Stomach (tissue), 9 donors: Measurements from ENCODE around the gene NAXE. TPM values are rescaled to one million over a fixed set of nuclear protein-coding genes. Genes with fewer than 3 reads are reported as not detected.
"Not testable (repeated sequence)": the region's sequence is repeated elsewhere in the genome, so short reads cannot be mapped to it uniquely, and the experiment has no call there.

Experiments used
- DNase-seq, 2 donors: peaks; one replicate each; pipeline versions ENCODE4 v3.0.0 to v3.0.0-alpha.2; 2013 to 2019
- H3K27ac ChIP-seq, 5 donors: fragments of 200-600 bp in 4 of 5; sonication (generic) in 4 of 5; one replicate each; pipeline ENCODE4 v1.5.1; 2013 to 2019; ENCODE audit warnings: mild to moderate bottlenecking in 1 of 5, moderate library complexity in 1 of 5
- H3K27me3 ChIP-seq, 3 donors: fragments of 200-600 bp; sonication (generic); one replicate each; pipeline ENCODE4 v1.5.1; 2017 to 2019; ENCODE audit warnings: mixed run types in 1 of 3
- H3K36me3 ChIP-seq, 4 donors: fragments of 200-600 bp; sonication (generic); 1 replicate in 3 of 4; 2 replicates in 1 of 4; pipeline ENCODE4 v1.5.1; 2016 to 2019
- H3K4me1 ChIP-seq, 4 donors: fragments of 200-600 bp; sonication (generic); one replicate each; pipeline ENCODE4 v1.5.1; 2016 to 2019
- H3K4me3 ChIP-seq, 4 donors: fragments of 200-600 bp; sonication (generic) in 3 of 4; one replicate each; pipeline ENCODE4 v1.5.1; 2016 to 2019; ENCODE audit warnings: mild to moderate bottlenecking in 1 of 4
- H3K9me3 ChIP-seq, 4 donors: fragments of 200-600 bp; sonication (generic); one replicate each; pipeline ENCODE4 v1.5.1; 2016 to 2019
- EP300 ChIP-seq: sonication (generic); formaldehyde crosslinking; IDR thresholded peaks from one replicate; pipeline ENCODE4 v1.6.1; 2017; ENCODE audit warnings: antibody characterized with exemption
- POLR2A ChIP-seq, 4 donors: fragments of 450-650 bp; IDR thresholded peaks; one replicate each; pipeline ENCODE4 v1.6.1; 2016; ENCODE audit warnings: antibody characterized with exemption in 4 of 4, control low read depth in 2 of 4, mild to moderate bottlenecking in 1 of 4, moderate library complexity in 1 of 4
- POLR2AphosphoS5 ChIP-seq, 3 donors: sonication (generic); formaldehyde crosslinking; IDR thresholded peaks; one replicate each; pipeline ENCODE4 v1.6.1; 2016; ENCODE audit warnings: antibody characterized with exemption in 3 of 3
- WGBS, 5 donors: extraction: QIAGEN DNeasy Blood & Tissue Kit in 3 of 5; methylation state at CpG; one replicate each; pipeline versions ENCODE4 v1.1.5 to v1.1.7; 2013 to 2018; 5-methylcytosine and 5-hydroxymethylcytosine counted together
- intact Hi-C: fragments of 100-400 bp; cut with DNase I; formaldehyde crosslinking; loops from one replicate; pipeline ENCODE4 v1.15.1; 2023; ENCODE audit warnings: low total_unique reads
- polyA plus RNA-seq, 3 donors: library from polyadenylated mRNA; stranded (reverse); fragments of 200-250 nt; gene quantifications; one replicate each; pipeline ENCODE4 v1.2.3, GENCODE V29; 2013
- total RNA-seq, 5 donors: library from RNA; depleted of rRNA; stranded (reverse); fragments of >200 nt; gene quantifications; one replicate each; pipeline versions ENCODE4 v1.1.0 to v1.2.3, GENCODE V29; 2014 to 2016
- TF ChIP-seq, protein P1 (sequence below), 7 experiments: fragments of 450-650 bp in 4 of 7; fragments of 200-600 bp in 3 of 7; sonication (generic) in 3 of 7; IDR thresholded peaks; one replicate each; pipeline ENCODE4 v1.5.1; 2016 to 2019; ENCODE audit warnings: antibody characterized with exemption in 7 of 7, control low read depth in 2 of 7, mild to moderate bottlenecking in 1 of 7
- donor health status: healthy with polysubstance abuse.
- donor health status: Bipolar disorder and iron deficiency.
- donor health status: healthy.

The NAXE gene
- total and polyA plus RNA-seq, 8 donors, result 46.1 to 84.9 (median 69.9) TPM

- 0 to 2% (median 1%) methylated on average over 20 to 45 of the region's 45 CpGs for WGBS, 5 donors
- intact Hi-C loops, result no loop called here
- DNase-seq, result peak; percentile 61 to 81
- TF ChIP-seq POLR2A (IDR thresholded peaks at IDR 0.05) (no peak), POLR2AphosphoS5 (IDR thresholded peaks at IDR 0.05) (no peak), EP300 (no peak)
- TF ChIP-seq, protein P1, sequence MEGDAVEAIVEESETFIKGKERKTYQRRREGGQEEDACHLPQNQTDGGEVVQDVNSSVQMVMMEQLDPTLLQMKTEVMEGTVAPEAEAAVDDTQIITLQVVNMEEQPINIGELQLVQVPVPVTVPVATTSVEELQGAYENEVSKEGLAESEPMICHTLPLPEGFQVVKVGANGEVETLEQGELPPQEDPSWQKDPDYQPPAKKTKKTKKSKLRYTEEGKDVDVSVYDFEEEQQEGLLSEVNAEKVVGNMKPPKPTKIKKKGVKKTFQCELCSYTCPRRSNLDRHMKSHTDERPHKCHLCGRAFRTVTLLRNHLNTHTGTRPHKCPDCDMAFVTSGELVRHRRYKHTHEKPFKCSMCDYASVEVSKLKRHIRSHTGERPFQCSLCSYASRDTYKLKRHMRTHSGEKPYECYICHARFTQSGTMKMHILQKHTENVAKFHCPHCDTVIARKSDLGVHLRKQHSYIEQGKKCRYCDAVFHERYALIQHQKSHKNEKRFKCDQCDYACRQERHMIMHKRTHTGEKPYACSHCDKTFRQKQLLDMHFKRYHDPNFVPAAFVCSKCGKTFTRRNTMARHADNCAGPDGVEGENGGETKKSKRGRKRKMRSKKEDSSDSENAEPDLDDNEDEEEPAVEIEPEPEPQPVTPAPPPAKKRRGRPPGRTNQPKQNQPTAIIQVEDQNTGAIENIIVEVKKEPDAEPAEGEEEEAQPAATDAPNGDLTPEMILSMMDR (IDR thresholded peaks at IDR 0.05), result peak in 5 of 7 experiments; percentile 38 to 84 (median 70)
- Histone ChIP-seq H3K4me1 (peaks cover 23 to 27% (median 26%) of the 10 kb centered on the region in 4 donors), H3K4me3 (peak overlapping the region; percentile 34 to 54 (median 36)), H3K9me3 (no peaks in the 10 kb centered on the region), H3K36me3 (no peaks in the 10 kb centered on the region), H3K27ac (peak overlapping the region in 1 of 5 donors; percentile 24), H3K27me3 (peaks cover 21 to 97% (median 60%) of the 10 kb centered on the region in 3 donors)
Observed at GRCh38 chr1:156625436-156626078, 34.0 kb downstream of the NAXE start.

DNA sequence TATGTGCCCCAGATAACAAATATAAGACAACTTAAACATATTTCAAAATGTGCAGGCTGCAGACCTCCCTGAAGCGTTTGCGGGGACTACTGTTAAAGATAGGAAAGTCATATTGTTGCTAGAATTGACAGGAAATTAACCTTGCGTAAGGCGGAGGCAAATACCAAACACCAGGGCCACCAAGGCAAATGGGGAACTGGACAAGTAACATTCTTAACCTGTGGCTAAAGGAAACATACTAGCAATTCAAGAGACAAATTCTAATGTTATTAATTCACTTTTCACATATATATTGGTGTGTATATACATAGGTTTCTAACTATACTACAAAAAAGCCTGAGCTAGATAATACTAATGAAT lies 34.5 kb downstream of the NAXE start:
- peak overlapping the region in 1 of 4 donors; percentile 54 for H3K4me3 ChIP-seq
- DNase-seq, result no peak
- H3K9me3 ChIP-seq, result no peaks in the 10 kb centered on the region
- H3K27me3 ChIP-seq, result peaks cover 21 to 97% (median 63%) of the 10 kb centered on the region in 3 donors
- no peaks in the 10 kb centered on the region for H3K36me3 ChIP-seq
- intact Hi-C loops, result no loop called here
- no peak overlapping the region for H3K27ac ChIP-seq
- WGBS, 5 donors, result 39 to 46% (median 43%) methylated on average over 4 of the region's 4 CpGs
- H3K4me1 ChIP-seq, result peaks cover 23 to 27% (median 26%) of the 10 kb centered on the region in 4 donors
- TF ChIP-seq EP300 (no peak), POLR2A (IDR thresholded peaks at IDR 0.05) (no peak), POLR2AphosphoS5 (IDR thresholded peaks at IDR 0.05) (no peak)
- TF ChIP-seq, protein P1 (IDR thresholded peaks at IDR 0.05), result no peak

- intact Hi-C loops, result no loop called here
- Histone ChIP-seq H3K4me1 (peaks cover 23 to 27% (median 26%) of the 10 kb centered on the region in 4 donors), H3K27ac (no peak overlapping the region), H3K36me3 (no peaks in the 10 kb centered on the region), H3K4me3 (no peak overlapping the region), H3K27me3 (peaks cover 21 to 97% (median 59%) of the 10 kb centered on the region in 3 donors), H3K9me3 (no peaks in the 10 kb centered on the region)
- TF ChIP-seq EP300 (no peak), POLR2A (IDR thresholded peaks at IDR 0.05) (no peak), POLR2AphosphoS5 (IDR thresholded peaks at IDR 0.05) (no peak)
- TF ChIP-seq, protein P1 (IDR thresholded peaks at IDR 0.05), result peak in 5 of 7 experiments; percentile 22 to 61 (median 56)
- DNase-seq, result peak; percentile 43 to 62
- WGBS, 5 donors, result 49 to 79% (median 76%) methylated on average over 2 of the region's 2 CpGs
Observed at GRCh38 chr1:156627313-156627880, 35.8 kb downstream of the NAXE start.

DNA sequence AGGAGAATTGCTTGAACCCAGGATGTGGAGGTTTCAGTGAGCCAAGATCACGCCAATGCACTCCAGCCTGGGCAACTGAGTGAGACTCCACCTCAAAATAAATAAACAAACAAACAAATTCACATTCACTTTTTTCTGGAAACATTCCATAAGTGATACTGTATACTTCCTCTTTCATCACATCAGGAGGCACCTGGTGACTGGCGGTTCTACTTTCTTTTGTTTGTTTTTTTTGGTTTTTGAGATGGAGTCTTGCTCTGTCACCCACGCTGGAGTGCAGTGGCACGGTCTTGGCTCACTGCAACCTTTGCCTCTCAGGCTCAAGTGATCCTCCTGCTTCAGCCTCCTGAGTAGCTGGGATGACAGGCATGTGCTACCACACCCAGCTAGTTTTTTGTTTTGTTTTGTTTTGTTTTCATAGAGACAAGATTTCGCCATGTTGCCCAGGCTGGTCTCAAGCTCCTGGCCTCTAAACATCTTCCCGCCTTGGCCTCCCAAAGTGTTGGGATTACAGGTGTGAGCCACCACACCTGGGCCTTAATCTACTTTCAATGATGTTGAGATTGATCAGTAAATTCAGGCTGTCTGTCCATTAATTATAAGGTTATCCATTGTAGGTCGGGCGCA lies 38.4 kb downstream of the NAXE start:
- Histone ChIP-seq H3K27me3 (peaks cover 5 to 97% (median 46%) of the 10 kb centered on the region in 3 donors), H3K9me3 (no peaks in the 10 kb centered on the region), H3K36me3 (no peaks in the 10 kb centered on the region), H3K4me3 (no peak overlapping the region), H3K4me1 (peaks cover 8 to 13% (median 11%) of the 10 kb centered on the region in 4 donors), H3K27ac (no peak overlapping the region)
- no peak for TF ChIP-seq POLR2A (IDR thresholded peaks at IDR 0.05)
- no peak for TF ChIP-seq POLR2AphosphoS5 (IDR thresholded peaks at IDR 0.05)
- TF ChIP-seq EP300, result no peak
- TF ChIP-seq, protein P1 (IDR thresholded peaks at IDR 0.05), result no peak
- intact Hi-C loops, result no loop called here
- no peak for DNase-seq
- 66 to 75% (median 71%) methylated on average over 8 of the region's 8 CpGs for WGBS, 5 donors

DNA sequence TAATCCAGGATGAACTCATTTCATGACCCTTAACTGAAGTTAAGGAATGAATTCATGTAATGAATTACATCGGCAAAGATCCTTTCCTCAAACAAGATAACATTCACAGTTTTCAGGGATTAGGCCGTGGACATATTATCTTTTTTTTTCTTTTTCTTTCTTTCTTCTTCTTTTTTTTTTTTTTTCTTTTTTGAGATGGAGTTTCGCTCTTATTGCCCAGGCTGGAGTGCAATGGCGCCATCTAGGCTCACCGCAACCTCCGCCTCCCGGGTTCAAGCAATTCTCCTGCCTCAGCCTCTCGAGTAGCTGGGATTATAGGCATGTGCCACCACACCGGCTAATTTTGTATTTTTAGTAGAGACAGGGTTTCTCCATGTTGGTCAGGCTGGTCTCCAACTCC lies 39.6 kb downstream of the NAXE start:
- intact Hi-C loops, H3K4me3 ChIP-seq, H3K27ac ChIP-seq, H3K36me3 ChIP-seq, H3K9me3 ChIP-seq, H3K4me1 ChIP-seq, DNase-seq: not testable (repeated sequence)
- peaks cover 0 to 97% (median 39%) of the 10 kb centered on the region in 3 donors for H3K27me3 ChIP-seq
- WGBS, 5 donors, result 41 to 54% (median 44%) methylated on average over 9 of the region's 9 CpGs
